Measurements from ENCODE around the gene ATG4A.

- TF ChIP-seq CTCF (conservative IDR thresholded peaks at IDR 0.05 in 1 of 2, IDR thresholded peaks at IDR 0.05 in 1 of 2; ENCODE audit: extremely low read depth in 1 of 2, insufficient read depth in 1 of 2, low read depth in 1 of 2, low read length in 2 of 2) (no peak), EZH2 (IDR thresholded peaks at IDR 0.05; ENCODE audit: borderline replicate concordance, low read length) (no peak)
Observed at GRCh38 chrX:108064613-108065012, 27.0 kb upstream of the ATG4A start.

Measured in mammary epithelial cell (primary cell).